ENCODE data around the gene PXK. TPM values are rescaled to one million over a fixed set of nuclear protein-coding genes. Genes with fewer than 3 reads are reported as not detected.
A peak's percentile ranks its signal among the peaks of the same experiment; 100 is the strongest.

The PXK gene
- total RNA-seq, 2 donors from 2014 or later: 8.2 to 12.7 TPM

GRCh38 chr3:58422756-58423325, 90.1 kb downstream of the PXK start:
- DNase-seq: no peak
- TF ChIP-seq POLR2A (IDR thresholded peaks at IDR 0.05): no peak
- TF ChIP-seq CTCF (IDR thresholded peaks at IDR 0.05): peak in 2 of 7 experiments; percentile 19 to 32
- intact Hi-C loops (cut with DNase I): no loop called here
- Histone ChIP-seq H3K27ac (no peak overlapping the region), H3K36me3 (replicated peaks in 1 of 2; ENCODE audit: insufficient read depth in 1 of 2, low read depth in 2 of 2) (peaks cover 0 to 14% of the 10 kb centered on the region in 2 donors), H3K9me3 (no peaks in the 10 kb centered on the region), H3K4me1 (no peaks in the 10 kb centered on the region), H3K4me3 (no peak overlapping the region), H3K27me3 (no peaks in the 10 kb centered on the region)
- peak; percentile 38 for ATAC-seq
- 62 to 67% methylated on average over 3 to 8 of the region's 8 CpGs for WGBS, 2 donors

GRCh38 chr3:58424613-58425012, 91.9 kb downstream of the PXK start:
- H3K4me3 ChIP-seq: no peak overlapping the region
- ATAC-seq (no peak), DNase-seq (no peak)
- peaks cover 0 to 31% of the 10 kb centered on the region in 2 donors for H3K36me3 ChIP-seq (replicated peaks in 1 of 2; ENCODE audit: insufficient read depth in 1 of 2, low read depth in 2 of 2)
- no peak overlapping the region for H3K27ac ChIP-seq
- no peak for TF ChIP-seq CTCF (IDR thresholded peaks at IDR 0.05)
- no peak for TF ChIP-seq POLR2A (IDR thresholded peaks at IDR 0.05)
- no peaks in the 10 kb centered on the region for H3K4me1 ChIP-seq
- intact Hi-C loops (cut with DNase I): no loop called here
- H3K9me3 ChIP-seq: no peaks in the 10 kb centered on the region
- no peaks in the 10 kb centered on the region for H3K27me3 ChIP-seq
- WGBS, 2 donors: 76 to 78% methylated on average over 8 of the region's 8 CpGs

GRCh38 chr3:58425782-58426181, 93.1 kb downstream of the PXK start:
- Histone ChIP-seq H3K27me3 (no peaks in the 10 kb centered on the region), H3K36me3 (replicated peaks in 1 of 2; ENCODE audit: insufficient read depth in 1 of 2, low read depth in 2 of 2) (peaks cover 0 to 41% of the 10 kb centered on the region in 2 donors), H3K27ac (no peak overlapping the region), H3K9me3 (no peaks in the 10 kb centered on the region), H3K4me3 (no peak overlapping the region), H3K4me1 (no peaks in the 10 kb centered on the region)
- 52 to 57% methylated on average over 2 of the region's 2 CpGs for WGBS, 2 donors
- intact Hi-C loops (cut with DNase I): no loop called here
- DNase-seq: no peak
- TF ChIP-seq CTCF (IDR thresholded peaks at IDR 0.05) (no peak), POLR2A (IDR thresholded peaks at IDR 0.05) (no peak)
- ATAC-seq: no peak

- ATAC-seq: no peak
- Histone ChIP-seq H3K27me3 (no peaks in the 10 kb centered on the region), H3K27ac (peak overlapping the region in 1 of 4 donors; percentile 7), H3K4me1 (peaks cover 11% of the 10 kb centered on the region), H3K9me3 (no peaks in the 10 kb centered on the region), H3K4me3 (no peak overlapping the region), H3K36me3 (replicated peaks in 1 of 2; ENCODE audit: insufficient read depth in 1 of 2, low read depth in 2 of 2) (peaks cover 0 to 46% of the 10 kb centered on the region in 2 donors)
- intact Hi-C loops (cut with DNase I): no loop called here
- no peak for TF ChIP-seq CTCF (IDR thresholded peaks at IDR 0.05)
- TF ChIP-seq POLR2A (IDR thresholded peaks at IDR 0.05): no peak
- WGBS, 2 donors: 42 to 63% methylated on average over 7 of the region's 7 CpGs
- no peak for DNase-seq
These were observed 95.1 kb downstream of the PXK start for GRCh38 chr3:58427661-58428361.
